ENCODE data around the gene ARID1B.

ARID1B gene

DNA sequence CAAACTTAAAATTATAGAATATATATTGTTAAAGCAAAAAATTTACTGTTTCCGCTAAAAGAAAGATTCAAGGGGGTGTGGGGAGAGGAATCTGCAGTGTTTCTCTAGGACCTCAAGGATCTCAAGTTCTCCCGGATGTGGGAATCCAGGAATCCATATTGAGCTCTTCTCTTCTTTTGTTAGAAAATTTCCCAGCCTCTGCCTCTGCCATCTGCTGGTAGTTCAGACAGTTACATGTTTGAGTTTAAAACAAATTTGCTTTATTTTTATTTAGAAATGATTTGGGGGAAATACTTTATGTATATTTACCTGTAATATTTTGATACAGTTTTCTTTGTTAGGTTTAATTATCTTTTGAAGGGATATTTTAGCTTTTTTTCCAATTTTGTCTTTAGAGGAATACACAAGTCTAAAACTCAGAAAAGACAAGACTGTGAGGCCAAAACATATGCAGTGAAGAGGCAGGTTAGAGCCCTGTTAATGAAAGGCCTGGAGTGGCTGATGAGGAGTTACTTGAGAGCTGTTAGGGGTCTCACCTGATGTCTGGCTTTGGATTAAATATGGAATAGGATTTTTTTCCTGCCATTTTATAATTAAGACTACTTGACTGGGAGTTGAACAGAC is 268.8 kb downstream of the ARID1B start:
- H3K23ac ChIP-seq (ENCODE audit: low read depth, low read length, poor library complexity): no peak overlapping the region
- H2AFZ ChIP-seq (ENCODE audit: low read length): no peak overlapping the region
- H2AK5ac ChIP-seq (ENCODE audit: low read depth, low read length): no peak overlapping the region
- WGBS, 2 donors (ENCODE audit: extremely low coverage in 2 of 2, insufficient read length in 2 of 2, insufficient replicate concordance in 1 of 2): no CpG with 5 or more reads among the region's 2 CpGs
- peaks cover 0 to 3% of the 10 kb centered on the region in 2 donors for H3K4me1 ChIP-seq (ENCODE audit: control insufficient read depth in 2 of 2, insufficient read depth in 1 of 2, low read depth in 1 of 2, low read length in 2 of 2)
- H3K9me3 ChIP-seq (replicated peaks in 1 of 2; ENCODE audit: control insufficient read depth in 2 of 2, insufficient read depth in 1 of 2, low read depth in 1 of 2, low read length in 2 of 2): no peaks in the 10 kb centered on the region
- no peak overlapping the region for H3K9ac ChIP-seq (ENCODE audit: low read depth, low read length, poor library complexity)
- H3K36me3 ChIP-seq (replicated peaks in 1 of 2; ENCODE audit: control insufficient read depth in 2 of 2, insufficient read depth in 2 of 2, low read length in 2 of 2): peaks cover 0 to 2% of the 10 kb centered on the region in 2 donors
- no peak overlapping the region for H3K14ac ChIP-seq (ENCODE audit: low read length)
- no peaks in the 10 kb centered on the region for H3K27me3 ChIP-seq (ENCODE audit: control insufficient read depth in 3 of 3, insufficient read depth in 3 of 3, low read depth in 1 of 3, low read length in 3 of 3)
- DNase-seq (ENCODE audit: low spot score): no peak
- H3K27ac ChIP-seq (replicated peaks; ENCODE audit: low read length): no peak overlapping the region
- no peak overlapping the region for H3K18ac ChIP-seq (ENCODE audit: low read length)
- H2BK120ac ChIP-seq (ENCODE audit: low read depth, low read length): no peak overlapping the region
- H2BK12ac ChIP-seq (ENCODE audit: low read length): no peak overlapping the region
- no peak overlapping the region for H3K4ac ChIP-seq (ENCODE audit: low read length)
- H2BK5ac ChIP-seq (ENCODE audit: low read length): no peak overlapping the region
- no peak overlapping the region for H3K4me3 ChIP-seq (ENCODE audit: low read length in 2 of 2)
- H4K8ac ChIP-seq (ENCODE audit: low read depth, low read length): no peak overlapping the region
- H3K79me1 ChIP-seq (ENCODE audit: low read depth, low read length): peaks cover 7% of the 10 kb centered on the region
- H3K4me2 ChIP-seq (ENCODE audit: insufficient read depth, low read length, poor library complexity, severe bottlenecking): no peak overlapping the region
- no peak overlapping the region for H2BK15ac ChIP-seq (ENCODE audit: low read length)
- H4K91ac ChIP-seq (ENCODE audit: low read depth, low read length, poor library complexity): no peak overlapping the region

DNA sequence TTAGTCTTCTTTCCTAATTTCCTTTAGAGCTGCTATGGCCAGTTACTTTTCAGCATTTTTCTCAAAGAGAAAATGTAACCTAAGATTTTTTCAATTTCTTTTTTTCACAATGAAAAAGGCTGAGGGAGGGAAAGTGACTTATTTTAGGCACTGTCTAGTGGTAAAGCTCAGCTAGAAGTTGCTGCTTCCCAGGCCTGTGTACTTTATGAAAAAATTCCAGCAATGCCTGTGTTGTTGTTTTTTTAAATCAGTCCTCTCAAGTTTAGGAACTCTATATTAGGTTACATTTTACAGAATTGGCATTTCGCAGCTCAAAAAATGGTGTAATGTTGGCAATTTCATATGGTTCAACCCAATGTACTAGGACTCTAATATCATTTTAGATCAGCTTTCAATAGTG is 269.6 kb downstream of the ARID1B start:
- Histone ChIP-seq H3K27ac (replicated peaks; ENCODE audit: low read length) (no peak overlapping the region), H2BK120ac (ENCODE audit: low read depth, low read length) (no peak overlapping the region), H2AK5ac (ENCODE audit: low read depth, low read length) (no peak overlapping the region), H3K79me1 (ENCODE audit: low read depth, low read length) (peaks cover 9% of the 10 kb centered on the region), H3K4me3 (ENCODE audit: low read length in 2 of 2) (no peak overlapping the region), H3K18ac (ENCODE audit: low read length) (no peak overlapping the region), H3K4me2 (ENCODE audit: insufficient read depth, low read length, poor library complexity, severe bottlenecking) (no peak overlapping the region), H3K14ac (ENCODE audit: low read length) (no peak overlapping the region), H3K36me3 (replicated peaks in 1 of 2; ENCODE audit: control insufficient read depth in 2 of 2, insufficient read depth in 2 of 2, low read length in 2 of 2) (peaks cover 0 to 2% of the 10 kb centered on the region in 2 donors), H3K4ac (ENCODE audit: low read length) (no peak overlapping the region), H3K4me1 (ENCODE audit: control insufficient read depth in 2 of 2, insufficient read depth in 1 of 2, low read depth in 1 of 2, low read length in 2 of 2) (peaks cover 0 to 3% of the 10 kb centered on the region in 2 donors), H2BK5ac (ENCODE audit: low read length) (no peak overlapping the region), H2BK12ac (ENCODE audit: low read length) (no peak overlapping the region), H3K9me3 (replicated peaks in 1 of 2; ENCODE audit: control insufficient read depth in 2 of 2, insufficient read depth in 1 of 2, low read depth in 1 of 2, low read length in 2 of 2) (no peaks in the 10 kb centered on the region), H2AFZ (ENCODE audit: low read length) (no peak overlapping the region), H2BK15ac (ENCODE audit: low read length) (no peak overlapping the region), H3K27me3 (ENCODE audit: control insufficient read depth in 3 of 3, insufficient read depth in 3 of 3, low read depth in 1 of 3, low read length in 3 of 3) (no peaks in the 10 kb centered on the region), H4K91ac (ENCODE audit: low read depth, low read length, poor library complexity) (no peak overlapping the region), H4K8ac (ENCODE audit: low read depth, low read length) (no peak overlapping the region), H3K9ac (ENCODE audit: low read depth, low read length, poor library complexity) (no peak overlapping the region), H3K23ac (ENCODE audit: low read depth, low read length, poor library complexity) (no peak overlapping the region)
- no peak for DNase-seq (ENCODE audit: low spot score)
- no CpG with 5 or more reads among the region's 1 CpG for WGBS, 2 donors (ENCODE audit: extremely low coverage in 2 of 2, insufficient read length in 2 of 2, insufficient replicate concordance in 1 of 2)

DNA sequence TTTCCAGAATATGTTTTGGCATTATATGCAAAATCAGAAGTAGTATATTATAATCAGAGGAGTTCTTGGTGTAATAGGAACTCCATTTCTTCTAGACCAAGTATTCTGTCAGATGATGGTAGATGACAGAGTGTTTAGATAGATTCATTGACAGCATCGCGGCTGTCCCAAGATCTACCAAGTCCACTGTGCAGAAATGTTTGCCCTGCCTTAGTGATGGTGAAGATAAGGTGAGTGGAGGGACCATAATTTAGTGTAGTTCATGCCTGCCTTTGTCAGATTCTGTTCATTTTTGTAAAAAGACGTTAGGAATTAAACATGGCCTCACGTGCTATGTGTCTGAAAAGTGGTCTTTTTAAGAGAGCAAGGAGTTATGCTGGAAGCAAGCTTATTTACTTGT is 270.1 kb downstream of the ARID1B start:
- peaks cover 9% of the 10 kb centered on the region for H3K79me1 ChIP-seq (ENCODE audit: low read depth, low read length)
- no peak overlapping the region for H3K9ac ChIP-seq (ENCODE audit: low read depth, low read length, poor library complexity)
- no peak overlapping the region for H4K91ac ChIP-seq (ENCODE audit: low read depth, low read length, poor library complexity)
- no peaks in the 10 kb centered on the region for H3K9me3 ChIP-seq (replicated peaks in 1 of 2; ENCODE audit: control insufficient read depth in 2 of 2, insufficient read depth in 1 of 2, low read depth in 1 of 2, low read length in 2 of 2)
- H2BK120ac ChIP-seq (ENCODE audit: low read depth, low read length): no peak overlapping the region
- no peak overlapping the region for H3K4me2 ChIP-seq (ENCODE audit: insufficient read depth, low read length, poor library complexity, severe bottlenecking)
- no peak overlapping the region for H3K27ac ChIP-seq (replicated peaks; ENCODE audit: low read length)
- H2BK12ac ChIP-seq (ENCODE audit: low read length): no peak overlapping the region
- no peak for DNase-seq (ENCODE audit: low spot score)
- H3K27me3 ChIP-seq (ENCODE audit: control insufficient read depth in 3 of 3, insufficient read depth in 3 of 3, low read depth in 1 of 3, low read length in 3 of 3): no peaks in the 10 kb centered on the region
- no peak overlapping the region for H4K8ac ChIP-seq (ENCODE audit: low read depth, low read length)
- no peak overlapping the region for H2BK5ac ChIP-seq (ENCODE audit: low read length)
- WGBS, 2 donors (ENCODE audit: extremely low coverage in 2 of 2, insufficient read length in 2 of 2, insufficient replicate concordance in 1 of 2): no CpG with 5 or more reads among the region's 4 CpGs
- peaks cover 0 to 3% of the 10 kb centered on the region in 2 donors for H3K4me1 ChIP-seq (ENCODE audit: control insufficient read depth in 2 of 2, insufficient read depth in 1 of 2, low read depth in 1 of 2, low read length in 2 of 2)
- H2BK15ac ChIP-seq (ENCODE audit: low read length): no peak overlapping the region
- H3K23ac ChIP-seq (ENCODE audit: low read depth, low read length, poor library complexity): no peak overlapping the region
- H2AK5ac ChIP-seq (ENCODE audit: low read depth, low read length): no peak overlapping the region
- H3K4ac ChIP-seq (ENCODE audit: low read length): no peak overlapping the region
- peaks cover 0 to 2% of the 10 kb centered on the region in 2 donors for H3K36me3 ChIP-seq (replicated peaks in 1 of 2; ENCODE audit: control insufficient read depth in 2 of 2, insufficient read depth in 2 of 2, low read length in 2 of 2)
- no peak overlapping the region for H3K4me3 ChIP-seq (ENCODE audit: low read length in 2 of 2)
- H3K18ac ChIP-seq (ENCODE audit: low read length): no peak overlapping the region
- H3K14ac ChIP-seq (ENCODE audit: low read length): no peak overlapping the region
- no peak overlapping the region for H2AFZ ChIP-seq (ENCODE audit: low read length)

DNA sequence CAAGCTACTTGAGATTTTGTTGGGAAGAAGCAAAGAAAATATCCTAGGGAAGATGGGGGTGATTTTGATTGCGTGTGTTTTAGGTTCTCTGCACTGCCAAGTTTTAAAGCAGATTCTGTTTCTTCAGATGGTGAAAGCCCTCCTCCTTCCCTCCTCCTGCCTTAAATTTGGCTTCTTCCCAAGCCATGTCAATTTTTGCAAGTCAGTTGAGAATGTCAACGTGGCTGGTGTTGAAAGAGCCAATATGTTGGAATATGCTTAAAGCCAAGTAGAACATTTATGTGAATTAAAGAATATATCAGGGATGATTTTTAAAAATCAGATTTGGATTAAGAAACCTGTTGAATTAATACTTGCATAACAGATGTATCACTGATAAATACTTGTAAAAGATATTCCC is 270.8 kb downstream of the ARID1B start:
- no peak overlapping the region for H3K27ac ChIP-seq (replicated peaks; ENCODE audit: low read length)
- H3K23ac ChIP-seq (ENCODE audit: low read depth, low read length, poor library complexity): no peak overlapping the region
- H2BK5ac ChIP-seq (ENCODE audit: low read length): no peak overlapping the region
- H2BK12ac ChIP-seq (ENCODE audit: low read length): no peak overlapping the region
- no peaks in the 10 kb centered on the region for H3K9me3 ChIP-seq (replicated peaks in 1 of 2; ENCODE audit: control insufficient read depth in 2 of 2, insufficient read depth in 1 of 2, low read depth in 1 of 2, low read length in 2 of 2)
- H3K79me1 ChIP-seq (ENCODE audit: low read depth, low read length): peaks cover 9% of the 10 kb centered on the region
- H2BK15ac ChIP-seq (ENCODE audit: low read length): no peak overlapping the region
- H2AFZ ChIP-seq (ENCODE audit: low read length): no peak overlapping the region
- H2AK5ac ChIP-seq (ENCODE audit: low read depth, low read length): no peak overlapping the region
- no peak overlapping the region for H3K18ac ChIP-seq (ENCODE audit: low read length)
- H3K36me3 ChIP-seq (replicated peaks in 1 of 2; ENCODE audit: control insufficient read depth in 2 of 2, insufficient read depth in 2 of 2, low read length in 2 of 2): peaks cover 0 to 2% of the 10 kb centered on the region in 2 donors
- H4K91ac ChIP-seq (ENCODE audit: low read depth, low read length, poor library complexity): no peak overlapping the region
- no peaks in the 10 kb centered on the region for H3K27me3 ChIP-seq (ENCODE audit: control insufficient read depth in 3 of 3, insufficient read depth in 3 of 3, low read depth in 1 of 3, low read length in 3 of 3)
- no peak overlapping the region for H3K4me3 ChIP-seq (ENCODE audit: low read length in 2 of 2)
- DNase-seq (ENCODE audit: low spot score): no peak
- H3K14ac ChIP-seq (ENCODE audit: low read length): no peak overlapping the region
- no peak overlapping the region for H3K4me2 ChIP-seq (ENCODE audit: insufficient read depth, low read length, poor library complexity, severe bottlenecking)
- no CpG with 5 or more reads among the region's 2 CpGs for WGBS, 2 donors (ENCODE audit: extremely low coverage in 2 of 2, insufficient read length in 2 of 2, insufficient replicate concordance in 1 of 2)
- H3K9ac ChIP-seq (ENCODE audit: low read depth, low read length, poor library complexity): no peak overlapping the region
- no peak overlapping the region for H2BK120ac ChIP-seq (ENCODE audit: low read depth, low read length)
- no peak overlapping the region for H4K8ac ChIP-seq (ENCODE audit: low read depth, low read length)
- peaks cover 0 to 3% of the 10 kb centered on the region in 2 donors for H3K4me1 ChIP-seq (ENCODE audit: control insufficient read depth in 2 of 2, insufficient read depth in 1 of 2, low read depth in 1 of 2, low read length in 2 of 2)
- H3K4ac ChIP-seq (ENCODE audit: low read length): no peak overlapping the region
